CD14-positive monocyte (primary cell): ENCODE data around the gene DNAJB14. TPM values are rescaled to one million over a fixed set of nuclear protein-coding genes. Genes with fewer than 3 reads are reported as not detected.
"Not testable (repeated sequence)": the region's sequence is repeated elsewhere in the genome, so short reads cannot be mapped to it uniquely, and the experiment has no call there.

ENCODE experiments used
- DNase-seq, 3 donors: peaks; one replicate each; pipeline ENCODE4 v3.0.0-alpha.2; 2011 to 2022
- H2AFZ ChIP-seq: 2 replicates; pipeline ENCODE4 v1.6.0; 2012; ENCODE audit warnings: mild to moderate bottlenecking, low read depth, low read length, inconsistent platforms; ENCODE audit not compliant: insufficient read depth, poor library complexity, severe bottlenecking
- H3K27ac ChIP-seq, 2 donors: 1 replicate in 1 of 2; 2 replicates in 1 of 2; pipeline ENCODE4 v1.5.1; 2012 to 2013; ENCODE audit warnings: low read length in 2 of 2, control low read depth in 1 of 2, inconsistent platforms in 1 of 2, low read depth in 1 of 2, mild to moderate bottlenecking in 1 of 2
- H3K27me3 ChIP-seq, 2 donors: one replicate each; pipeline versions ENCODE4 v1.6.0 to v1.6.1; 2011 to 2013; ENCODE audit warnings: low read length in 2 of 2; ENCODE audit not compliant: control insufficient read depth in 2 of 2, insufficient read depth in 2 of 2
- H3K36me3 ChIP-seq, 2 donors: replicated peaks in 1 of 2; 1 replicate in 1 of 2; 2 replicates in 1 of 2; pipeline versions ENCODE4 v1.5.1 to v1.6.1; 2012 to 2013; ENCODE audit warnings: low read length in 2 of 2, control low read depth in 1 of 2, inconsistent platforms in 1 of 2, mild to moderate bottlenecking in 1 of 2; ENCODE audit not compliant: insufficient read depth in 2 of 2, control insufficient read depth in 1 of 2
- H3K4me1 ChIP-seq, 2 donors: 1 replicate in 1 of 2; 2 replicates in 1 of 2; pipeline versions ENCODE4 v1.5.1 to v1.6.1; 2012 to 2013; ENCODE audit warnings: low read length in 2 of 2, control low read depth in 1 of 2, inconsistent platforms in 1 of 2, mild to moderate bottlenecking in 1 of 2, moderate library complexity in 1 of 2; ENCODE audit not compliant: insufficient read depth in 2 of 2, control insufficient read depth in 1 of 2
- H3K4me2 ChIP-seq: replicated peaks from 2 replicates; pipeline ENCODE3; 2012; ENCODE audit warnings: low read length, moderate library complexity, mild to moderate bottlenecking; ENCODE audit not compliant: poor library complexity, severe bottlenecking; ENCODE audit errors: extremely low read depth
- H3K4me3 ChIP-seq, 3 experiments: fragments of 200-600 bp in 1 of 3; sonication (generic) in 1 of 3; replicated peaks in 1 of 3; 1 replicate in 2 of 3; 2 replicates in 1 of 3; pipeline ENCODE4 v1.5.1; 2011 to 2013; ENCODE audit warnings: low read length in 3 of 3, mild to moderate bottlenecking in 3 of 3, control low read depth in 2 of 3, low read depth in 2 of 3, inconsistent platforms in 1 of 3, moderate library complexity in 1 of 3
- H3K79me2 ChIP-seq: 2 replicates; pipeline ENCODE4 v1.6.0; 2012; ENCODE audit warnings: mild to moderate bottlenecking, control low read depth, inconsistent platforms, low read length, moderate library complexity; ENCODE audit not compliant: insufficient read depth
- H3K9ac ChIP-seq: 2 replicates; pipeline ENCODE4 v1.6.0; 2017; ENCODE audit warnings: low read length, mild to moderate bottlenecking; ENCODE audit not compliant: insufficient read depth, poor library complexity, severe bottlenecking
- H3K9me3 ChIP-seq, 2 donors: replicated peaks in 1 of 2; 1 replicate in 1 of 2; 2 replicates in 1 of 2; pipeline versions ENCODE4 v1.5.1 to v1.6.1; 2012 to 2013; ENCODE audit warnings: low read length in 2 of 2, control low read depth in 1 of 2; ENCODE audit not compliant: control insufficient read depth in 1 of 2, insufficient read depth in 1 of 2
- H4K20me1 ChIP-seq: 2 replicates; pipeline ENCODE4 v1.6.0; 2012; ENCODE audit warnings: mild to moderate bottlenecking, low read length, control low read depth, moderate library complexity; ENCODE audit not compliant: insufficient read depth
- H3K27ac Mint-ChIP-seq, 7 donors: one replicate each; pipeline ENCODE4 v1.8.0; 2020; ENCODE audit warnings: mild to moderate bottlenecking in 7 of 7, mixed read lengths in 7 of 7, moderate library complexity in 6 of 7, inconsistent platforms in 2 of 7
- H3K27me3 Mint-ChIP-seq, 3 donors: one replicate each; pipeline ENCODE4 v1.8.0; 2021 to 2022; ENCODE audit warnings: low read depth in 3 of 3, mild to moderate bottlenecking in 3 of 3, mixed read lengths in 3 of 3, moderate library complexity in 3 of 3, inconsistent platforms in 1 of 3
- H3K36me3 Mint-ChIP-seq, 2 donors: one replicate each; pipeline ENCODE4 v1.8.0; 2020; ENCODE audit warnings: mixed read lengths in 2 of 2, inconsistent platforms in 1 of 2, mild to moderate bottlenecking in 1 of 2
- H3K4me1 Mint-ChIP-seq: one replicate; pipeline ENCODE4 v1.8.0; 2020; ENCODE audit warnings: mild to moderate bottlenecking, mixed read lengths
- H3K4me3 Mint-ChIP-seq, 2 donors: one replicate each; pipeline ENCODE4 v1.8.0; 2020; ENCODE audit warnings: mild to moderate bottlenecking in 2 of 2, mixed read lengths in 2 of 2, moderate library complexity in 1 of 2
- H3K9me3 Mint-ChIP-seq, 7 donors: one replicate each; pipeline ENCODE4 v1.8.0; 2020 to 2022; ENCODE audit warnings: mixed read lengths in 7 of 7, mild to moderate bottlenecking in 6 of 7, moderate library complexity in 6 of 7, inconsistent platforms in 2 of 7
- WGBS: methylation state at CpG from one replicate; pipeline ENCODE4 v1.1.5; 2013; ENCODE audit warnings: missing lambda C conversion rate; ENCODE audit not compliant: insufficient coverage; 5-methylcytosine and 5-hydroxymethylcytosine counted together
- intact Hi-C, 2 donors: fragments of 100-400 bp; cut with micrococcal nuclease; formaldehyde crosslinking; loops; one replicate each; pipeline versions ENCODE4 v1.15.0 to v1.15.1; 2023
- polyA plus RNA-seq, 3 donors: library from polyadenylated mRNA; depleted of rRNA in 1 of 3; unstranded in 2 of 3; stranded (reverse) in 1 of 3; fragments of 300-500 nt in 2 of 3; fragments of >200 nt in 1 of 3; fragmentation: Illumina TruSeq in 2 of 3; gene quantifications; 1 replicate in 2 of 3; 2 replicates in 1 of 3; pipeline ENCODE4 v1.2.3, GENCODE V29; 2012 to 2021
- TF ChIP-seq, protein P1 (sequence below): fragments of 200-600 bp; IDR thresholded peaks from one replicate; pipeline ENCODE4 v1.8.0; 2022; ENCODE audit warnings: antibody characterized with exemption, mild to moderate bottlenecking

DNAJB14 gene
- polyA plus RNA-seq, 3 donors, result 15.6 to 21.4 (median 21.4) TPM

DNA sequence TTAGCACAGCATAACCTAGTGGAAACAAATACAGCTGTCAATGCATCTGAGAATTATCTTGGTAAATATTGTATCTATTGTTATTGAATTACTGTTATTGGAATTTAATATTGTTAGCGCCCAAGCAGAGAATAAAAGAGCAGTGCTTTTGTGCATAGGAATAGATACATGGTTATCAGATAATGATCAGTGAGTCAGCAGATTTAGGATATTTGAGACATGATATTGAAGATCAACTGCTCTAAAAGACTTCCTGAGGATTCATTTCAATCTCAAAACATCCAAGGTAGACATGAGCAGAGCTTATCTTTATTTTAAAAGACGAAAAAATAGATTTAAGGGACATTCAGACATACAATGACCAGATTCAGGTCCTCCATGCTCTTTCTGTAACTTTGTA lies 14.2 kb upstream of the DNAJB14 start:
- Mint-ChIP-seq H3K4me3 (no peak overlapping the region), H3K4me1 (peaks cover 3% of the 10 kb centered on the region), H3K27ac (no peak overlapping the region), H3K27me3 (peaks cover 3 to 7% (median 5%) of the 10 kb centered on the region in 3 donors), H3K36me3 (peaks cover 0 to 6% of the 10 kb centered on the region in 2 donors), H3K9me3 (peaks cover 0 to 15% (median 5%) of the 10 kb centered on the region in 7 donors)
- no peak overlapping the region for H3K4me3 ChIP-seq
- intact Hi-C loops, result no loop called here
- no peaks in the 10 kb centered on the region for H3K36me3 ChIP-seq
- no peak overlapping the region for H3K27ac ChIP-seq
- peaks cover 5 to 6% of the 10 kb centered on the region in 2 donors for H3K4me1 ChIP-seq
- H3K27me3 ChIP-seq, result no peaks in the 10 kb centered on the region
- no peak overlapping the region for H3K9ac ChIP-seq
- no peak overlapping the region for H3K4me2 ChIP-seq
- H4K20me1 ChIP-seq, result no peaks in the 10 kb centered on the region
- TF ChIP-seq, protein P1, sequence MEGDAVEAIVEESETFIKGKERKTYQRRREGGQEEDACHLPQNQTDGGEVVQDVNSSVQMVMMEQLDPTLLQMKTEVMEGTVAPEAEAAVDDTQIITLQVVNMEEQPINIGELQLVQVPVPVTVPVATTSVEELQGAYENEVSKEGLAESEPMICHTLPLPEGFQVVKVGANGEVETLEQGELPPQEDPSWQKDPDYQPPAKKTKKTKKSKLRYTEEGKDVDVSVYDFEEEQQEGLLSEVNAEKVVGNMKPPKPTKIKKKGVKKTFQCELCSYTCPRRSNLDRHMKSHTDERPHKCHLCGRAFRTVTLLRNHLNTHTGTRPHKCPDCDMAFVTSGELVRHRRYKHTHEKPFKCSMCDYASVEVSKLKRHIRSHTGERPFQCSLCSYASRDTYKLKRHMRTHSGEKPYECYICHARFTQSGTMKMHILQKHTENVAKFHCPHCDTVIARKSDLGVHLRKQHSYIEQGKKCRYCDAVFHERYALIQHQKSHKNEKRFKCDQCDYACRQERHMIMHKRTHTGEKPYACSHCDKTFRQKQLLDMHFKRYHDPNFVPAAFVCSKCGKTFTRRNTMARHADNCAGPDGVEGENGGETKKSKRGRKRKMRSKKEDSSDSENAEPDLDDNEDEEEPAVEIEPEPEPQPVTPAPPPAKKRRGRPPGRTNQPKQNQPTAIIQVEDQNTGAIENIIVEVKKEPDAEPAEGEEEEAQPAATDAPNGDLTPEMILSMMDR, result no peak
- H3K79me2 ChIP-seq, result no peaks in the 10 kb centered on the region
- no peak for DNase-seq
- WGBS, result 83% methylated on average over 1 of the region's 2 CpGs
- peaks cover 0 to under 1% of the 10 kb centered on the region in 2 donors for H3K9me3 ChIP-seq
- H2AFZ ChIP-seq, result no peak overlapping the region

GRCh38 chr4:99958207-99958606 lies 11.8 kb upstream of the DNAJB14 start:
- H3K27ac ChIP-seq, H3K4me3 Mint-ChIP-seq, H3K9ac ChIP-seq, H3K36me3 ChIP-seq, H3K27ac Mint-ChIP-seq, H3K4me3 ChIP-seq, H3K36me3 Mint-ChIP-seq, H3K27me3 ChIP-seq, H3K79me2 ChIP-seq, H4K20me1 ChIP-seq, H3K27me3 Mint-ChIP-seq, DNase-seq, H3K4me2 ChIP-seq, H3K4me1 Mint-ChIP-seq, H3K4me1 ChIP-seq, intact Hi-C loops, H2AFZ ChIP-seq, H3K9me3 ChIP-seq: not testable (repeated sequence)
- peaks cover 2 to 20% (median 5%) of the 10 kb centered on the region in 7 donors for H3K9me3 Mint-ChIP-seq
- no CpG with 5 or more reads among the region's 3 CpGs for WGBS
